Neuron (in vitro differentiated cells): ENCODE results near the gene TOX2.

ENCODE experiments used
- H2AFZ ChIP-seq: one replicate; pipeline ENCODE4 v1.6.1; 2013; ENCODE audit warnings: low read depth, mild to moderate bottlenecking, inconsistent platforms, low read length, moderate library complexity
- H3K27me3 ChIP-seq: one replicate; pipeline ENCODE4 v1.6.1; 2013; ENCODE audit warnings: low read length; ENCODE audit not compliant: insufficient read depth
- H3K36me3 ChIP-seq: one replicate; pipeline ENCODE4 v1.6.1; 2013; ENCODE audit warnings: low read length; ENCODE audit not compliant: insufficient read depth
- H3K4me1 ChIP-seq: one replicate; pipeline ENCODE4 v1.6.1; 2013; ENCODE audit warnings: low read length; ENCODE audit not compliant: insufficient read depth
- H3K4me3 ChIP-seq: 2 replicates; pipeline ENCODE4 v1.5.1; 2013; ENCODE audit warnings: mild to moderate bottlenecking, low read length, moderate library complexity
- H3K9me3 ChIP-seq: one replicate; pipeline ENCODE4 v1.6.1; 2013; ENCODE audit warnings: low read length

The TOX2 gene

DNA sequence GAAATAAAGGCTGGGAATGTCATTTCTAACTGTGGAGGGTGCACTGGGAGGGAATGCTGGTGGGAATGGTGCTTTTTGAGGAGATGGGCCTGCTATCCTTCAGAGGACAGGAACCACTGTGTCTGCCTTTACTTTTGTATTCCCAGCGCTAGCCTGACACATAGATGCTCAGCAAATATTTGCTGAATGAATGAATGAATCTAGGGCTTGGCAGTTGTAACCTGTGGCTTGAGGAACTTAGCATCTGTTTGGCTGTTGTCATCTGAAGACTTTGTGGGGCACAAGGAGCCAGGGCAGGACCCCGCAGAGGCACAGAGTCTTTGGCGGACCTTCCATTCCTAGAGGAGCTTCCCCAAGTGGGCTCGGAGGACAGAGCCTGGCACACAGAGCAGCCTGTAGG, 6.1 kb downstream of the TOX2 start:
- no peak overlapping the region for H2AFZ ChIP-seq
- peaks cover 26% of the 10 kb centered on the region for H3K27me3 ChIP-seq
- H3K4me1 ChIP-seq, result peaks cover 26% of the 10 kb centered on the region
- no peaks in the 10 kb centered on the region for H3K9me3 ChIP-seq
- no peak overlapping the region for H3K4me3 ChIP-seq
- H3K36me3 ChIP-seq, result no peaks in the 10 kb centered on the region

DNA sequence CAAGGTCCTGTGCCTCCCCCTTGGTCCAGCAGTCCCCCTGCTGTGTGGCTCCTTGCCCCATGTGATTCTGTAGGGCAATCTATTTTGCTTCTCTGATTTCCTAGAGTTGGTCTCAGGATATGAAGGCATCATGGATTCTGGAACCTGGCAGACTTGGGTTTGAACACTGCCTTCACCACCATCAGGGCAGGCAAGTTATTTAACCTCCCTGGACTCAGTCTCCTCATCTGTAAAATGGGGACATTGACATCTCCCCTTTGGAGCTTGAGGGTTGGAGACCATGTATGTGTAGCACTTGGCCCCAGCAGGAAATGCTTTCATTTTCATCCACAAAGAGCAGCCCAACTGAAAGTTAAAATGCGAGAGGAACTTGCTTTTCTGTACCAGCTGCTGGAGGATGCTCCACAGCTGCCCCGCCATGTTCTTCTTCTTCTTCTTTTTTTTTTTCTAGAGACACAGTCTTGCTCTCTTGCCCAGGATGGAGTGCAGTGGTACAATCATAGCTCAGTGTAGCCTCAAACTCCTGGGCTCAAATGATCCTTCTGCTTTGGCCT, 6.7 kb downstream of the TOX2 start:
- H3K4me1 ChIP-seq, result peaks cover 21% of the 10 kb centered on the region
- no peaks in the 10 kb centered on the region for H3K36me3 ChIP-seq
- no peaks in the 10 kb centered on the region for H3K9me3 ChIP-seq
- peaks cover 21% of the 10 kb centered on the region for H3K27me3 ChIP-seq
- no peak overlapping the region for H2AFZ ChIP-seq
- H3K4me3 ChIP-seq, result no peak overlapping the region

DNA sequence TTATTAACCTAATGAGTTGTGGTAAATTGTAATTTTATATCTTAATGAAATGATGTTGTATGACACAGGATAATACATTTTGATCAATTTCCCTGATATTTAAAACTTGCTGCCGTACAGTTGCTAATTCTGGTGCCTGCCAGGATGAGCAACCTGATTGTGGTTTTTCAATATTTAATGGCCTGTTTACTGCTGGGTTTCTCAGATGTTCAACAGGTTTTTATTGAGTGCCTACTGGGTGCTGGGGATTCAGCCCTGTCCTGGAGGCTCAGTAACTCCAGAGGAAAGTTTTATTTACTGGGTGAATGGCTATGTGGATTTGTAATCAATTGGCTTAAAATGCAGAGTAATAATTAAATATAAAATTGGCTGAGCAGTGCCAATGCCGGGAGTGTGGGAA, 8.0 kb downstream of the TOX2 start:
- Histone ChIP-seq H3K9me3 (no peaks in the 10 kb centered on the region), H3K4me1 (peaks cover 11% of the 10 kb centered on the region), H3K4me3 (no peak overlapping the region), H3K27me3 (peaks cover 11% of the 10 kb centered on the region), H2AFZ (no peak overlapping the region), H3K36me3 (no peaks in the 10 kb centered on the region)

DNA sequence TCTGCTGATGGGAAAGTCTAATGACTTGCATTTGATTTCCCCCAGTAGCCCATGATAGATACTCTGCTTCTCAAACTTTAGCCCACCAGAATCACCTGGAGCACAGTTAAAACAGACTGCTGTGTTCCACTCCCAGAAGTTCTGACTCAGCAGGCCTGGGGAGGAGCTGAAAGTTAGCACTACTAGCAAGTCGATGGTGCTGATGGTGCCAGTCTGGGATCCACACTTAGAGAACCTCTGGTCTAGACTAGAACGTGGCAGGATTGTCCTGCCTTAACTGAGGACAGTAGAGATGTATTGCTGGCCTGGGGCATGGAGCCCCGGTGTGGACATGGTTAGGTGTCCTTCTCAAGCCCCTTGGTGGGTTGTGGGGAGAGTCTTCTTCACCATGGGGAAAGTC, 8.7 kb downstream of the TOX2 start:
- H3K36me3 ChIP-seq, result no peaks in the 10 kb centered on the region
- H3K4me3 ChIP-seq, result no peak overlapping the region
- no peaks in the 10 kb centered on the region for H3K9me3 ChIP-seq
- H2AFZ ChIP-seq, result no peak overlapping the region
- H3K4me1 ChIP-seq, result peaks cover 4% of the 10 kb centered on the region
- peaks cover 11% of the 10 kb centered on the region for H3K27me3 ChIP-seq

- no peaks in the 10 kb centered on the region for H3K9me3 ChIP-seq
- H3K4me3 ChIP-seq, result no peak overlapping the region
- H3K4me1 ChIP-seq, result peaks cover 3% of the 10 kb centered on the region
These were observed 9.3 kb downstream of the TOX2 start for GRCh38 chr20:43923917-43924316.

GRCh38 chr20:43925215-43925614, 10.6 kb downstream of the TOX2 start:
- H3K4me3 ChIP-seq, result no peak overlapping the region
- H3K36me3 ChIP-seq, result no peaks in the 10 kb centered on the region
- peaks cover 11% of the 10 kb centered on the region for H3K27me3 ChIP-seq
- H3K4me1 ChIP-seq, result peaks cover 3% of the 10 kb centered on the region
- H3K9me3 ChIP-seq, result no peaks in the 10 kb centered on the region
- H2AFZ ChIP-seq, result no peak overlapping the region

More at GRCh38 chr20:43923917-43924316, 9.3 kb downstream of the TOX2 start:
- H3K36me3 ChIP-seq, result no peaks in the 10 kb centered on the region
- no peak overlapping the region for H2AFZ ChIP-seq
- peaks cover 11% of the 10 kb centered on the region for H3K27me3 ChIP-seq

DNA sequence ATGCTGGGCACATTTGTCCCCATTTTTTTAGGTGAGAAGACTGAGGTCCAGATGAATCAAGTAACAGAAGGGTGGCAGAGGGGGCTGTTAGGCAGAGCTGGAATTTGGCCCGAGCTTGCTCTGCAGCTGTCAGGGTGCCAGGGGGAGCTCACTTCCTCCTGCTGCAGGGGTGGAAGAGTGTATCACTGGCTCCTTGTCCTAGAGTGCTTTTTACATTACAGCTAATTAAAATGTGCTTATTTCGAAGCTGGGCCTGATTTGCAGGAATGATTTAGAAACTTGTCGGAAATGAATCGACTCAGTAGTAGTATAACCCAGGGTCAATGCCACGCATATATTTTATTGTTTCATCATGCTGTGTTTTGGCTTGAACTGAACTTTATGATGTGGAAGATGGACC, 11.1 kb downstream of the TOX2 start:
- H3K4me1 ChIP-seq, result peaks cover 3% of the 10 kb centered on the region
- H3K36me3 ChIP-seq, result no peaks in the 10 kb centered on the region
- H3K27me3 ChIP-seq, result peaks cover 11% of the 10 kb centered on the region
- no peak overlapping the region for H3K4me3 ChIP-seq
- H2AFZ ChIP-seq, result no peak overlapping the region
- no peaks in the 10 kb centered on the region for H3K9me3 ChIP-seq

DNA sequence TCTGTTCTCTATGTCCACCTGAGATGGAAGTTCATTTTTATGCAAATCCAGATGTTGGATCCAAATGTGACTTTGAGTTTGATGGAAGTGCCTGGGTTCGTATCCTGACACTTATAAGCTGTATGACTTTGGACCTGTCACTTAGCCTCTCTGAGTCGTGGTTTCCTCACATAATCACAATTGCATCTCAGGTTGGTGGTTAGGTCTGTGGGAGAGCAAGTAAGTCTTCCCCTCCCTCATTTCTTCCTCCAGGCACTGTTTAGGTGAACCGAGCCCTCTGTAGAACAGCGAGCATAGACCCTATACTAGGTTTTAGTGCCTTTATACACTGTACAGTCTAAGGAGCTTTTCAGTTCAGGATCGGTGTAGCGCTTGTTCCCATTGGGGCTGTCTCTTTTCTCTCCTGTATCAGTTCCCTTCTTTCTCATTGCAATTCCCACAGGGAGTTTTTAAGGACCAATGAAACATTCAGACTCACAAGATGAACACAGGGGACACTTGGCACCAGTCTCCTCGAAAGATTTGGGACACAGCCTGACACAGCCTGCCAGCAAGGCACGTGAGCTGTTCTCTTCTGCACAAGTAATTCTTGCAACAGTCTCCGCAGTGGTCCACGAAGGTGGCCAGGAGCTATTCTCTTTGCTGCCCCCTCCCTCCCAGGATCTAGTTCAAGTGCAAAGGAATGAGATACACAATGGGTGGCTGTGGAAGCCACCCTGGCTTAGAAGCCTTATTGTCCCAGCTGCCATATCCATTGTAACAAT, 11.8 kb downstream of the TOX2 start:
- Histone ChIP-seq H3K27me3 (peaks cover 12% of the 10 kb centered on the region), H3K4me3 (no peak overlapping the region), H3K9me3 (no peaks in the 10 kb centered on the region), H2AFZ (no peak overlapping the region), H3K36me3 (no peaks in the 10 kb centered on the region), H3K4me1 (peaks cover 3% of the 10 kb centered on the region)

- H3K27me3 ChIP-seq, result peaks cover 2% of the 10 kb centered on the region
- no peak overlapping the region for H3K4me3 ChIP-seq
- H3K4me1 ChIP-seq, result no peaks in the 10 kb centered on the region
- H2AFZ ChIP-seq, result no peak overlapping the region
- H3K36me3 ChIP-seq, result no peaks in the 10 kb centered on the region
- H3K9me3 ChIP-seq, result no peaks in the 10 kb centered on the region
These were observed 17.3 kb downstream of the TOX2 start for GRCh38 chr20:43931976-43932375.

DNA sequence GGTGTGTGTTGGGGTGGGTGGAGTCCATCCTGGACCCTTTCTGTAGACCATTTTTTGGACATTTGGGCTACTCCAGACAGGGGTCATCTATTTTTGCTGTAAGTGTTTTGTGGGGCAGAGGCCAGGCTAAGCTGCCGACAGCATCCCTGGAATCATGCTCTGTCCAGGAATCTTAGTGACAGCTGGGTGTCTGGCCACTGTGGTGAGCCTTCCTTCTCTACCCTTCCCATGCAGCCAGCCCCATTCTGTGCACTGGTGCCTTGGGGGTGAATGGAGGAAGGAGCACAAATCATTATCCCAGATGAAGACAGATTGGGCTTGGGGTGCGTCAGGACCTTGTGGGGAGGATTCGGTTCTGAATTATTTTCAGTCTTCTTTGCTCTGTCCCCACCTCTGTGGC, 20.2 kb downstream of the TOX2 start:
- Histone ChIP-seq H2AFZ (no peak overlapping the region), H3K36me3 (no peaks in the 10 kb centered on the region), H3K4me1 (no peaks in the 10 kb centered on the region), H3K9me3 (no peaks in the 10 kb centered on the region), H3K4me3 (no peak overlapping the region), H3K27me3 (peaks cover 2% of the 10 kb centered on the region)

GRCh38 chr20:43936104-43936770, 21.6 kb downstream of the TOX2 start:
- Histone ChIP-seq H3K9me3 (no peaks in the 10 kb centered on the region), H3K4me1 (no peaks in the 10 kb centered on the region)

DNA sequence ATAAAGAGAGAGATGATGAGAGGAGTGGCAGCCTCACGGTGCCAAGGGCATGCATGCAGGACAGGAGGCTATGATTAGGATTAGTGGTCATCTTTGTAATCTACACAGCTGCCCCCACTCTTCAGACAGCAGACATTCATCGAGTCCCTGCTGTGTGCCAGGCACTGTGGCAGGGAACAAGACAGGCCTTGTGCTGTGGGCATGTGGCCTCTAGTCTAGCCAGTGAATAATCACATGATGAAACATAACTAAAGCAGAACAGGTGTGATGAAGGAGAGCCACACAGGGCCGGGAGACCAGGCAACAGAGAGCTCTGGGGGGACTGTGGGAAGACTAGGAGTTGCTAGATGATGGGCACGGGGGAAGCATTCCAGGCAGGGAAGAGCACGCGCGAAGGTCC, 22.2 kb downstream of the TOX2 start:
- Histone ChIP-seq H3K4me1 (no peaks in the 10 kb centered on the region), H3K36me3 (no peaks in the 10 kb centered on the region), H3K4me3 (no peak overlapping the region), H3K9me3 (no peaks in the 10 kb centered on the region), H3K27me3 (no peaks in the 10 kb centered on the region), H2AFZ (no peak overlapping the region)

More at GRCh38 chr20:43936104-43936770, 21.6 kb downstream of the TOX2 start:
- H3K4me3 ChIP-seq, result no peak overlapping the region
- no peak overlapping the region for H2AFZ ChIP-seq
- H3K36me3 ChIP-seq, result no peaks in the 10 kb centered on the region
- peaks cover 2% of the 10 kb centered on the region for H3K27me3 ChIP-seq

GRCh38 chr20:43937591-43937990, 22.9 kb downstream of the TOX2 start:
- Histone ChIP-seq H3K4me3 (no peak overlapping the region), H3K36me3 (no peaks in the 10 kb centered on the region), H3K4me1 (no peaks in the 10 kb centered on the region), H3K9me3 (no peaks in the 10 kb centered on the region), H3K27me3 (no peaks in the 10 kb centered on the region), H2AFZ (no peak overlapping the region)
